Activated T-cell treated with anti-CD3 and anti-CD28 coated beads, Interleukin-2, amount 50 U/mL, for 24 hours (primary cell): ENCODE data around the gene OR6C75.
"Not testable (repeated sequence)": the region's sequence is repeated elsewhere in the genome, so short reads cannot be mapped to it uniquely, and the experiment has no call there.

ENCODE experiments used
- DNase-seq: peaks from one replicate; pipeline ENCODE4 v3.0.0-alpha.2; 2020
- H3K27ac Mint-ChIP-seq: 2 replicates; pipeline ENCODE4 v1.8.0; 2020; ENCODE audit warnings: mild to moderate bottlenecking, mixed read lengths
- H3K27me3 Mint-ChIP-seq: 2 replicates; pipeline ENCODE4 v1.8.0; 2020; ENCODE audit warnings: mixed read lengths
- H3K36me3 Mint-ChIP-seq: 2 replicates; pipeline ENCODE4 v1.8.0; 2020; ENCODE audit warnings: low read depth, mixed read lengths
- H3K4me1 Mint-ChIP-seq: 2 replicates; pipeline ENCODE4 v1.8.0; 2020; ENCODE audit warnings: low read depth, mixed read lengths
- H3K4me3 Mint-ChIP-seq: 2 replicates; pipeline ENCODE4 v1.8.0; 2020; ENCODE audit warnings: mild to moderate bottlenecking, moderate library complexity, mixed read lengths
- H3K9me3 Mint-ChIP-seq: 2 replicates; pipeline ENCODE4 v1.8.0; 2020; ENCODE audit warnings: mixed read lengths

OR6C75 gene

GRCh38 chr12:55362675-55363074 is at the start of gene OR6C75:
OR6C75 (plus strand) TSS chr12:55362975; CDS start chr12:55365111, 2,136 bp downstream.
- Mint-ChIP-seq H3K27ac (no peak within 1 kb of the TSS), H3K36me3 (no peaks in the 10 kb centered on the region), H3K4me1 (no peaks in the 10 kb centered on the region), H3K27me3 (peaks cover 26% of the 10 kb centered on the region), H3K4me3 (no peak within 1 kb of the TSS), H3K9me3 (no peaks in the 10 kb centered on the region)
- no peak for DNase-seq

- H3K36me3 Mint-ChIP-seq = no peaks in the 10 kb centered on the region
Observed at GRCh38 chr12:55314043-55314442, 48.7 kb upstream of the OR6C75 start, which contains the start of gene OR6C1. OR6C1 (plus strand) TSS chr12:55314343; CDS start chr12:55320600, 6,257 bp downstream.

GRCh38 chr12:55320201-55320600 is 42.6 kb upstream of the OR6C75 start:
- H3K27ac Mint-ChIP-seq = no peak overlapping the region
- no peaks in the 10 kb centered on the region for H3K4me1 Mint-ChIP-seq
- no peak overlapping the region for H3K4me3 Mint-ChIP-seq
- no peak for DNase-seq
- H3K27me3 Mint-ChIP-seq = peaks cover 27% of the 10 kb centered on the region
- no peaks in the 10 kb centered on the region for H3K36me3 Mint-ChIP-seq
- H3K9me3 Mint-ChIP-seq = peaks cover 5% of the 10 kb centered on the region

More at GRCh38 chr12:55314043-55314442, 48.7 kb upstream of the OR6C75 start, which contains the start of gene OR6C1:
- peaks cover under 1% of the 10 kb centered on the region for H3K9me3 Mint-ChIP-seq
- H3K27me3 Mint-ChIP-seq = peaks cover 22% of the 10 kb centered on the region
- no peaks in the 10 kb centered on the region for H3K4me1 Mint-ChIP-seq
- no peak within 1 kb of the TSS for H3K27ac Mint-ChIP-seq
- H3K4me3 Mint-ChIP-seq = no peak within 1 kb of the TSS
- no peak for DNase-seq

GRCh38 chr12:55325801-55326200 is 37.0 kb upstream of the OR6C75 start:
- H3K9me3 Mint-ChIP-seq, H3K4me3 Mint-ChIP-seq: not testable (repeated sequence)

GRCh38 chr12:55330446-55330845 is 32.3 kb upstream of the OR6C75 start, which contains the start of gene OR6C3:
OR6C3 (plus strand) TSS chr12:55330746; CDS start chr12:55331701, 955 bp downstream.
- no peaks in the 10 kb centered on the region for H3K4me1 Mint-ChIP-seq
- no peaks in the 10 kb centered on the region for H3K9me3 Mint-ChIP-seq
- no peak within 1 kb of the TSS for H3K4me3 Mint-ChIP-seq
- H3K27me3 Mint-ChIP-seq = peaks cover 28% of the 10 kb centered on the region
- H3K27ac Mint-ChIP-seq = no peak within 1 kb of the TSS
- H3K36me3 Mint-ChIP-seq = no peaks in the 10 kb centered on the region
- no peak for DNase-seq

More at GRCh38 chr12:55325801-55326200, 37.0 kb upstream of the OR6C75 start:
- not testable (repeated sequence) for H3K27ac Mint-ChIP-seq, H3K4me1 Mint-ChIP-seq, DNase-seq, H3K36me3 Mint-ChIP-seq
- H3K27me3 Mint-ChIP-seq = peaks cover 32% of the 10 kb centered on the region

- H3K27ac Mint-ChIP-seq = no peak overlapping the region
- peaks cover 27% of the 10 kb centered on the region for H3K27me3 Mint-ChIP-seq
- no peaks in the 10 kb centered on the region for H3K4me1 Mint-ChIP-seq
- no peaks in the 10 kb centered on the region for H3K36me3 Mint-ChIP-seq
- H3K9me3 Mint-ChIP-seq = no peaks in the 10 kb centered on the region
- H3K4me3 Mint-ChIP-seq = no peak overlapping the region
- no peak for DNase-seq
Observed at GRCh38 chr12:55336002-55336401, 26.8 kb upstream of the OR6C75 start.

GRCh38 chr12:55355338-55355737 is 7.4 kb upstream of the OR6C75 start:
- H3K4me1 Mint-ChIP-seq, H3K9me3 Mint-ChIP-seq, DNase-seq, H3K27ac Mint-ChIP-seq, H3K36me3 Mint-ChIP-seq, H3K4me3 Mint-ChIP-seq: not testable (repeated sequence)
- peaks cover 29% of the 10 kb centered on the region for H3K27me3 Mint-ChIP-seq

- DNase-seq = no peak
- Mint-ChIP-seq H3K4me3 (no peak overlapping the region), H3K27me3 (peaks cover 30% of the 10 kb centered on the region), H3K27ac (no peak overlapping the region), H3K9me3 (no peaks in the 10 kb centered on the region), H3K36me3 (no peaks in the 10 kb centered on the region), H3K4me1 (no peaks in the 10 kb centered on the region)
Observed at GRCh38 chr12:55365086-55365485, 2.3 kb downstream of the OR6C75 start.

- H3K27ac Mint-ChIP-seq = no peak overlapping the region
- no peaks in the 10 kb centered on the region for H3K9me3 Mint-ChIP-seq
- H3K4me1 Mint-ChIP-seq = no peaks in the 10 kb centered on the region
- peaks cover 14% of the 10 kb centered on the region for H3K27me3 Mint-ChIP-seq
- H3K36me3 Mint-ChIP-seq = no peaks in the 10 kb centered on the region
- H3K4me3 Mint-ChIP-seq = no peak overlapping the region
- DNase-seq = no peak
Observed at GRCh38 chr12:55372521-55372920, 9.7 kb downstream of the OR6C75 start.

GRCh38 chr12:55385891-55386290 is 23.1 kb downstream of the OR6C75 start:
- DNase-seq = no peak
- Mint-ChIP-seq H3K36me3 (no peaks in the 10 kb centered on the region), H3K9me3 (no peaks in the 10 kb centered on the region), H3K4me3 (no peak overlapping the region), H3K4me1 (no peaks in the 10 kb centered on the region), H3K27me3 (peaks cover 4% of the 10 kb centered on the region), H3K27ac (no peak overlapping the region)

GRCh38 chr12:55392032-55392795 is 29.4 kb downstream of the OR6C75 start:
- Mint-ChIP-seq H3K36me3 (no peaks in the 10 kb centered on the region), H3K9me3 (no peaks in the 10 kb centered on the region), H3K27me3 (peaks cover 5% of the 10 kb centered on the region)

GRCh38 chr12:55396326-55396725 is 33.6 kb downstream of the OR6C75 start:
- DNase-seq = no peak
- H3K27me3 Mint-ChIP-seq = peaks cover 26% of the 10 kb centered on the region
- H3K4me1 Mint-ChIP-seq = no peaks in the 10 kb centered on the region
- H3K27ac Mint-ChIP-seq = no peak overlapping the region
- H3K9me3 Mint-ChIP-seq = no peaks in the 10 kb centered on the region
- no peak overlapping the region for H3K4me3 Mint-ChIP-seq
- H3K36me3 Mint-ChIP-seq = no peaks in the 10 kb centered on the region

More at GRCh38 chr12:55392032-55392795, 29.4 kb downstream of the OR6C75 start:
- Mint-ChIP-seq H3K27ac (no peak overlapping the region), H3K4me3 (no peak overlapping the region), H3K4me1 (no peaks in the 10 kb centered on the region)
- DNase-seq = no peak

- Mint-ChIP-seq H3K36me3 (no peaks in the 10 kb centered on the region), H3K27ac (no peak within 1 kb of the TSS), H3K4me1 (no peaks in the 10 kb centered on the region), H3K9me3 (no peaks in the 10 kb centered on the region), H3K27me3 (peaks cover 26% of the 10 kb centered on the region), H3K4me3 (no peak within 1 kb of the TSS)
- DNase-seq = no peak
Observed at GRCh38 chr12:55400229-55400628, 37.5 kb downstream of the OR6C75 start, which contains the start of gene OR6C65. OR6C65 (plus strand) TSS chr12:55400529; CDS start chr12:55400529, 0 bp downstream.

- H3K9me3 Mint-ChIP-seq = no peaks in the 10 kb centered on the region
- no peaks in the 10 kb centered on the region for H3K4me1 Mint-ChIP-seq
- no peaks in the 10 kb centered on the region for H3K36me3 Mint-ChIP-seq
- H3K27me3 Mint-ChIP-seq = peaks cover 3% of the 10 kb centered on the region
- H3K4me3 Mint-ChIP-seq = no peak overlapping the region
- no peak overlapping the region for H3K27ac Mint-ChIP-seq
- no peak for DNase-seq
Observed at GRCh38 chr12:55407866-55408265, 45.1 kb downstream of the OR6C75 start.

- not testable (repeated sequence) for H3K27me3 Mint-ChIP-seq
Observed at GRCh38 chr12:55409133-55409532, 46.4 kb downstream of the OR6C75 start.

More at GRCh38 chr12:55409133-55409532, 46.4 kb downstream of the OR6C75 start:
- H3K36me3 Mint-ChIP-seq, H3K4me1 Mint-ChIP-seq, DNase-seq, H3K9me3 Mint-ChIP-seq, H3K4me3 Mint-ChIP-seq, H3K27ac Mint-ChIP-seq: not testable (repeated sequence)
